Dedifferentiated amniotic fluid mesenchymal stem cell (primary cell): ENCODE data around the gene ORMDL3.
A peak's percentile ranks its signal among the peaks of the same experiment; 100 is the strongest.
"Not testable (repeated sequence)": the region's sequence is repeated elsewhere in the genome, so short reads cannot be mapped to it uniquely, and the experiment has no call there.

ENCODE experiments used
- DNase-seq: peaks from one replicate; pipeline ENCODE4 v3.0.0-alpha.2; 2016; ENCODE audit errors: extremely low spot score

The ORMDL3 gene

GRCh38 chr17:39949028-39949427 is 21.6 kb upstream of the ORMDL3 start:
- DNase-seq: no peak

GRCh38 chr17:39948489-39948828 is 21.1 kb upstream of the ORMDL3 start:
- not testable (repeated sequence) for DNase-seq

- DNase-seq: no peak
Measured at GRCh38 chr17:39946551-39947330, 19.3 kb upstream of the ORMDL3 start.

GRCh38 chr17:39944393-39944711 is 17.0 kb upstream of the ORMDL3 start:
- DNase-seq: no peak

GRCh38 chr17:39943702-39944392 is 16.4 kb upstream of the ORMDL3 start:
- no peak for DNase-seq

DNA sequence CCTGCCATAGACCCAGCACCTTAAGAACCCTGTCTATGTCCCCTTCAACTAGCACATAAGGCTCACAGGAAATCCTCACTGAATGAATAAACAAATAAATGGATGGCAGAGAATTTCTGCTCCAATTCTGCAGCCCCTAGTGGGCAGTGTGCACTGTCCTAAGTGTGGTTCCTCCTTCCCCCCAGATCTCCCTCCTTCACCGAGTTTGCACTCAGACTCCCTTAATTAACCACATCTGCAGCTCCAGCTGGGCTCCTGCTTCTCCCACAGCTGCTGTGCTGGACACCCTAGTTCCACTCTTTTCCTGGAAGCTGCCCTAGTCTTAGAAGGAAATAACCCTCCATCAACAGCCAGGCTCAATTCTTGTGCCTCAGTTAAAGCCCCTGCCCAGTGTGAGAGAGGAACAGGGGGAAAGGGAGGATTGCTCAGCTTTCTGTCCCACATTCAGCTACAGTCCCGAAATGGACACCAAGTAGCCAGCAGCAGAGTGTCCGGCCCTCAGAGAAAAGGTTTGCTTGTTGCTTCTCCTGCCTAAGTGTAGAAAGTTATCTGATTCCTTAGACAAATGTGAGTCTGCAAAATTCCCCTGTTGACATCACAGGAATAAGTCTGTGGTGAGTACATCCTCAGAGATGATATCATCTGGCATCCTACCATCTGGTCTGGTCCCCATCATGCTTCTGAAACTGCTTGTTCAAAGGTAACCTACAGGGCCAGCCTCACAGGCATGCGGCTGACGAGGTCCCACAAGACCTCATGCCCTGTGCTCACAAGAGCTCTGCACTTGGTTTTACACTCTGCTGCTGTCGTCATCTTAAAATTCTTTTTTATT is 12.4 kb upstream of the ORMDL3 start:
- peak; percentile 58 for DNase-seq

- no peak for DNase-seq
Measured at GRCh38 chr17:39939106-39939505, 11.7 kb upstream of the ORMDL3 start.

- DNase-seq: no peak
Measured at GRCh38 chr17:39938140-39938869, 10.9 kb upstream of the ORMDL3 start.

DNA sequence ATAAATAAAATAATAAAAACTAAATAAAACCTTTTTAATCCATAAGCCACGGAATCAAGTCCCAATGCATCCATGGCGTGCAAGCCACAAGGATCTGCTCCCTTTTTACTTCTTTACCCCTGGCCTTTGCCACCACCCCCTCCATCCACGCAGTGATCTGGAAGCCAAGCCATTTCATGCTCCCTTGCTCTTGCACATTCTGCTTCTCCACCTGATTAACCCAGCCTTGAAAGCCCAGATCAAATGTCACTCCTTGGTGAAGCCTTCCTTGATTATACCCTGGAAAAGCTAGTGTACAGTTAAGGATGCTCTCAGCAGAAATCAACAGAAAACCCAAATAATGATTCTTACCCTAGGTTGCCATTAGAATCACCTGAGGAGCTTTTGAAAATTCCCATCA is 10.0 kb upstream of the ORMDL3 start:
- no peak for DNase-seq

GRCh38 chr17:39935909-39936308 is 8.5 kb upstream of the ORMDL3 start:
- no peak for DNase-seq

DNA sequence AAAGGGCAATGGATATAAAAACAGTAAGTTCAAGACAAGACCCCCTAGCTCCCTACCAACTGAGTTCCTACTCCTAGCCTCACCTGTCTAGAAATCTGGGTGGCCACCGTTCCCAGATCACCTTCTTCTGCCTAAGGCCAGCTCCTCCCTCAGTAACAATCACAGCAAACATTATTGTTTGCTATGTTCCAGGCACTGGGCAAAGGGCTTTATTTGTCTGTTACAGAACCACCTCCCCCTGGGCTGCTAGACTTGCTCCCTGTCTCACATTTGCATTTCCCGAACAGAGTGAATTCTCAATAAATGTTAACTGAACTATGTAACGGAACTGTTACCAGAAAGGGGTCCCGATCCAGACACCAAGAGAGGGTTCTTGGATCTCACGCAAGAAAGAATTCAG is 6.9 kb upstream of the ORMDL3 start:
- no peak for DNase-seq

- no peak for DNase-seq
Measured at GRCh38 chr17:39933912-39934311, 6.5 kb upstream of the ORMDL3 start.

DNA sequence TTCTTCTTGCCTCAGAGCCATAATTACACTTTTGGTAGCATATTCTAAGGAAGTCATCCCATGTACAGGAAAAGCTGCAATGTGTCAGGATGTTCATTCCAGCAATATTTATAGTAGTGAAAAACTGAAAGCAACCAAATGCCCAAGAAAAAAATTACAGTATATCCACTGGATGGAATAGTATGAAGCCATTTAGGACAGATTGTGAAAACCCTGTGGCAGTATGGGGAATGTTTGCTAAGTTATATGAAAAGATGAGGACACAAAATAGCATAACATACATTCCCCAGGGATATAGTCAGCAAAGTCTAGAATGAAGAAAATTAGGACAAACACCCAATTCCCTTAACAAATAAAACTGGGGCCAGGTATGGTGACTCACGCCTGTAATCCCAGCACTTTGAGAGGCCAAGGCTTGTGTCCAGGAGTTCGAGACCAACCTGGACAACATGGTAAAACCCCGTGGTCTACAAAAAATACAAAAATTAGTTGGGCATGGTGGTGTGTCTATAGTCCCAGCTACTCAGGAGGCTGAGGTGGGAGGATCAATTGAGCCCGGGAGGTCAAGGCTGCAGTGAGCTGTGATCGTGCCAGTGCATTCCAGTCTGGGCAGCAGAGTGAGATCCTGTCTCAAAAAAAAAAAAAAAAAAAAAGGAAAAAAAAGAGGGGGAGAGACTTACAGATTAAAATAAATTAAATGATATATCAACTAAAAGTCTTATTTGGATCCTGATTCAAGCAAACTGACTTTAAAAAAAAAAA is 2.4 kb upstream of the ORMDL3 start:
- peak; percentile 44 for DNase-seq

DNA sequence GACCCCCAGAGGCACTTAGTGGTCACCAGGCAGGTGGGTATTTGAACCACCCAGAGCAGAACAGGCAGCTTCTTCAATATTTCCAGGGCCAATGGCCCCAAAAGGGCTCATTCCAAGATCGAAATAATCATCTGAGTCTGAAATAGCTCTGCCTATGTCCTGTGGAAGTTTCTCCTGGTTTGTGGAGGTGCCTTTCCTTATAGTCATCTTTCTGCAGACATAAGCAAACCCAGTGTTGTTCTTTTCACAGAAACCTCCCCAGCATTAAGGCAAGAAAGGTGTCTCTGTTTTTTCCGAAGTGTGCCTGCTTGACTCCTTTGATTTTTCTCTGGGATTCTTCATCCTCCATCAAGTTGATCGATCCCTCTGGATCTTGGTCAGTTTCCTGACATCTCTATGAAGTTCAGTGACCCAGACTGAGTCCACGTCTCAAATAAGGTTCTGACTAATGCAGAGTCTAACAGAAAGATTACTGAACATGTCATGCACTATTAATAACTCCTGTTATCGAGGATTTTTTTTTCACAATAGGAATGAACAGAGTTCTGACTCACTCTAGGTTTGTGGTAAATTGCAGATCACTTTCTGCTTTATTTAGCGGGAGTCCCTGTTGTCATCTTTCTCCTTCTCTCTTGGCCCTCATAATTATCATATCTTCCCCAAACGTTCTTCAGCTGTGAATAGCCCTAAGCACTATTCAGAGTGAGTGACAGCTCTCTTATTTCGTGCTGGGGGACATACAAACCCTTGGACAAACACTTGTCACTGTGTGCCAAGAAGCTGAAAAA is 1.7 kb upstream of the ORMDL3 start:
- DNase-seq: peak; percentile 76

DNA sequence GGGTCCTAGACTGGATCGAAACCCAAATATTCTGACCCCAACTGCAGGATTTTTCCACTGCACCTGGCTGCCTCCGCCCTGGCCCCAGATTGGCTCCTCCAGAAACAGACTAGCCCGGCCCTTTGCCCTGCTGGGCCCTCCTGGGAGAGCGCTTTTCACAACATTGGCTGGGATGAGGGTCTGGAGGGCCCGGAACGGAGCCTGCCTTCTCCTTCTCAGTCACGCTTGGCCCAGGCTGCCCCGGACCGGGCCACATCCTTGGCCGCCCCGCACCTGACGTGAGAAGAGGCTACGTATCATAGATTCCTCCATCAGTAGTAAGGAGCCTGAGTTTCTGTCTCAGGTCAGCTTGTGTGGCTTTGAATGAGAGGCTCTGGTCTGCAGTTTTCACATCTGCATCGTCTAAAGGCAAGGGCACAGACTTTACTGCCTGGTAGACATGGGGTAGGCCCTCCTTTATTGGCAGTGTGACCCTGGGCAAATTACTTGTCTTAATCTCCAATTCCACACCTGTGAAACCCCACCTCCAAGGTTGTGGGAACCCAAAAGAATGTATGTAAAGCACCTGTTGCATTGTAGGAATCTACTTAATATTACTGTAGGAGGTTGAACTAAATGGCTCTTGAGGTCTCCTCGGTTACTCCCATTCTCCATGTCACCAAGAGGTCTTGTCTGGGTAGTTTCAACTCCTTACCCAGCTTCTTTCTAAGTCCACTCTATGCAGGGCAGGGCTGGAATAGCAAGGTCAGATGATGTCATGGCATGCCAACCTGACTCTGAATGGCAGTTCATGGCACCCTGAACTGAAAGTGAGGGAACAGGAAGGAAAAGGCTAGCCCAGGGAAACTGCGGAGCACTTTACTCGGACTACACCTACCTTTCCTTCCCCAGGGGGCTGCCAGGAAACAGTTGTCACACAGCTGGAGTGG is 792 bp upstream of the ORMDL3 start:
- DNase-seq: no peak

DNA sequence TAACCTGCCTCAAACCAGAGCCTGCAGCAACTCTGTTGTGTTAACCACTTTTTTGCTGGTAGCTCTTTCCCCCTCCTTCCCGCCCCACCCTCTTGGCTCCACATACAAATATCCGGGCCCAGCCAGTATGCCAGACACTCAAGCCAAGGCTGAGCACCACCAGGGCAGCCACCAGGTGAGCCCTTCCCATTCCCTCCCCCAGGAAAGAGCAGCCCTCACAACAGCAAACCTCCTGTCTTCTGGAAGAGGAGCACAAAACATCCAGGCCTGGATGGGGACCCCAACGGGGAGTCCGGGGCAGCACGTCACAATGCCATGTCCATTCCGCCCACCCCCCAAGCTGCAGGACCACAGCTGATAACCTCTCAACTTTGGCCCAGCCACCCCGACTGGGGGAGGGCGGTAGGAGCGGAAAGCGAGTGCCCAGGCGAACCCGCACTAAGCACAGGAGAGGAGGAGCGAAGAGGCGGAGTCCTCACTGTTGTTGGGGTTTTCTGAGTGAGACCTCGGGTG is 757 bp downstream of the ORMDL3 start:
- no peak for DNase-seq

DNA sequence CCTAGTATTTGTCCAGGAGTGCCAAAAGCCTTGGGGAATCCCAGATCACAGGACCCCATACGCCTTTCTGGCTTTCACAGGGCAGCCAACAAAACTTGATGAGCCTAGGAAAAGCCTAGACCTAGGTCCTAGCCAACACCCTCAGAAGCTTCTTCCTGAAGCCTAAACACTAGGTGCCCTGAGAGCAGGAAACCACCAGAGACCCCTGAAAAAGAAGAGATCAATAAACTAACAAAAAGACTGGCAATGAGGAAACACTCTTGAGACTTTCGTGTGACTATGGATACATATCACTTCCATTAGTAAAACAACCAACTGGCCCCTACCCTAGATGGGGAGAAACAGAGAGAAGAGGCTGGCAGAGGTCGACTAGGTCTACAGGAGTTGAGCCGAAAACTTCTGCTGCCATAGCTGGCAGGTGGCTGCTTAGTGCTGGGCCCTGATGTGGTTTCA is 1.2 kb downstream of the ORMDL3 start:
- no peak for DNase-seq

GRCh38 chr17:39925282-39926134 is 1.9 kb downstream of the ORMDL3 start:
- no peak for DNase-seq
